GM19467 (cell line): ENCODE measurements around the gene HMG20B.
"Not testable (repeated sequence)": the region's sequence is repeated elsewhere in the genome, so short reads cannot be mapped to it uniquely, and the experiment has no call there.

Experiments
- ATAC-seq: cut with Tn5 transposase; IDR thresholded peaks from one replicate; pipeline ENCODE4 v1.9.1; 2021; ENCODE audit warnings: mild to moderate bottlenecking, moderate library complexity; ENCODE audit not compliant: unreplicated experiment

Gene HMG20B

GRCh38 chr19:3580156-3580934, 7.6 kb downstream of the HMG20B start:
- ATAC-seq, result no peak

GRCh38 chr19:3581792-3582191, 9.0 kb downstream of the HMG20B start:
- ATAC-seq, result not testable (repeated sequence)

- not testable (repeated sequence) for ATAC-seq
These were observed 11.5 kb downstream of the HMG20B start for GRCh38 chr19:3584036-3584802.

- ATAC-seq, result no peak
These were observed 12.8 kb downstream of the HMG20B start, which contains the start of gene GIPC3 for GRCh38 chr19:3585301-3586126. GIPC3 (plus strand) TSS chr19:3585478; CDS start chr19:3585598, 120 bp downstream.

- ATAC-seq, result no peak
These were observed 13.4 kb downstream of the HMG20B start for GRCh38 chr19:3586127-3586626.

- no peak for ATAC-seq
These were observed 14.1 kb downstream of the HMG20B start for GRCh38 chr19:3586707-3587346.

GRCh38 chr19:3589439-3589838, 16.7 kb downstream of the HMG20B start:
- ATAC-seq, result no peak

GRCh38 chr19:3589949-3590348, 17.2 kb downstream of the HMG20B start:
- ATAC-seq, result no peak

GRCh38 chr19:3590991-3591659, 18.4 kb downstream of the HMG20B start:
- no peak for ATAC-seq

- ATAC-seq, result no peak
These were observed 19.3 kb downstream of the HMG20B start for GRCh38 chr19:3591876-3592613.

- no peak for ATAC-seq
These were observed 20.4 kb downstream of the HMG20B start for GRCh38 chr19:3593156-3593555.

- ATAC-seq, result no peak
These were observed 22.8 kb downstream of the HMG20B start for GRCh38 chr19:3595521-3596061.

- ATAC-seq, result no peak
These were observed 27.0 kb downstream of the HMG20B start for GRCh38 chr19:3599776-3600187.

GRCh38 chr19:3601021-3601420, 28.3 kb downstream of the HMG20B start:
- no peak for ATAC-seq

- no peak for ATAC-seq
These were observed 30.5 kb downstream of the HMG20B start for GRCh38 chr19:3603121-3603811.

GRCh38 chr19:3604227-3604986, 31.7 kb downstream of the HMG20B start:
- ATAC-seq, result no peak

- no peak for ATAC-seq
These were observed 32.2 kb downstream of the HMG20B start for GRCh38 chr19:3604987-3605343.

- no peak for ATAC-seq
These were observed 32.6 kb downstream of the HMG20B start for GRCh38 chr19:3605361-3605760.
